ENCODE measurements around the gene PCYT2. TPM values are rescaled to one million over a fixed set of nuclear protein-coding genes. Genes with fewer than 3 reads are reported as not detected.

Gene PCYT2
- total RNA-seq, 1 donor from 2014 or later = 39.7 TPM

DNA sequence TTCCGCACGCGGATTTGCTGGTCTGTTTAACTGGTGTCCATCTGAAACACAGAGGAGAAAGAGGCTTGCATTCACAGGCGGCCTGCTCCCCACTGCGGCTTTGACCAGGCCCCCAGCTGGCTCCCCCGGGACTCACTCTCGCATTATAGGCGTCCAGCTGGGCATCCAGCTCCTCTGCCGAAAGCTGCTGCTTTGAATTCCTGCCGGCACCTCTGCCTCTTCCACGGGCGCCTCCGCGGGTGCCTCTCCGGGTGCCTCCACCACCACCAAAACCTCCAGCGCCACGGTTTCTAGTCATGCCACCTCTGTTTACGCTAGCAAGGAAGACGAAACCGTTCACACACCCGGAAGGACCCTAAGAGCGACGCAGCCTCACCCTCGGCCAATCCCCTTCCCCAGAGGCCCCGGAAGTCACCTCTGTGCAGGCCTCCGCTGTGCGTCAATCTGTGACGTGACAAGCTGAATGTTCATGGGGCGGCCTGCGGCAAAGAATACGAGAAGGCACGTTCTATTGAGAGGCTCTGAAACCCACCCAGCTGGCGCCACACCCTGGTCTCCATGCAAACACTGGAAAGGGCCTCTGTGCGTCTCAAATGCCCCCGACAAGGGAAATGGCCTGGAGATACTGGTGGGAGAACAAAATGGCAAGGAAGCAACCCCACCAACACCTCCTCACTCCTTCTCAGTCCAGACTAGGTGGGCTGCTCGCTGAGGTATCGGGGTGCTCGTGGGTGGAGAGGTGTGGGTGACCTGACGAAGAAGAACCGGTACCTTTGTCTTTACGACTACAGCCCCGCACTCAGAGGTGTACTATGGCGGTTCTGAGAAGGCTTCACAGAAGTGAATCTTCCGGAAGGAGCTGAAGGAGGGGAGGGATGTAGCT is 22.9 kb downstream of the PCYT2 start:
- intact Hi-C loops (cut with DNase I) = no loop called here
- Histone ChIP-seq H3K9me3 (no peaks in the 10 kb centered on the region), H3K4me1 (peaks cover 27% of the 10 kb centered on the region), H3K4me3 (no peak overlapping the region), H3K27me3 (ENCODE audit: low read depth) (no peaks in the 10 kb centered on the region), H3K27ac (no peak overlapping the region), H3K36me3 (peaks cover 69% of the 10 kb centered on the region)
- no peak for ATAC-seq
- no peak for DNase-seq
- TF ChIP-seq, protein P1, sequence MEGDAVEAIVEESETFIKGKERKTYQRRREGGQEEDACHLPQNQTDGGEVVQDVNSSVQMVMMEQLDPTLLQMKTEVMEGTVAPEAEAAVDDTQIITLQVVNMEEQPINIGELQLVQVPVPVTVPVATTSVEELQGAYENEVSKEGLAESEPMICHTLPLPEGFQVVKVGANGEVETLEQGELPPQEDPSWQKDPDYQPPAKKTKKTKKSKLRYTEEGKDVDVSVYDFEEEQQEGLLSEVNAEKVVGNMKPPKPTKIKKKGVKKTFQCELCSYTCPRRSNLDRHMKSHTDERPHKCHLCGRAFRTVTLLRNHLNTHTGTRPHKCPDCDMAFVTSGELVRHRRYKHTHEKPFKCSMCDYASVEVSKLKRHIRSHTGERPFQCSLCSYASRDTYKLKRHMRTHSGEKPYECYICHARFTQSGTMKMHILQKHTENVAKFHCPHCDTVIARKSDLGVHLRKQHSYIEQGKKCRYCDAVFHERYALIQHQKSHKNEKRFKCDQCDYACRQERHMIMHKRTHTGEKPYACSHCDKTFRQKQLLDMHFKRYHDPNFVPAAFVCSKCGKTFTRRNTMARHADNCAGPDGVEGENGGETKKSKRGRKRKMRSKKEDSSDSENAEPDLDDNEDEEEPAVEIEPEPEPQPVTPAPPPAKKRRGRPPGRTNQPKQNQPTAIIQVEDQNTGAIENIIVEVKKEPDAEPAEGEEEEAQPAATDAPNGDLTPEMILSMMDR (IDR thresholded peaks at IDR 0.05) = no peak

DNA sequence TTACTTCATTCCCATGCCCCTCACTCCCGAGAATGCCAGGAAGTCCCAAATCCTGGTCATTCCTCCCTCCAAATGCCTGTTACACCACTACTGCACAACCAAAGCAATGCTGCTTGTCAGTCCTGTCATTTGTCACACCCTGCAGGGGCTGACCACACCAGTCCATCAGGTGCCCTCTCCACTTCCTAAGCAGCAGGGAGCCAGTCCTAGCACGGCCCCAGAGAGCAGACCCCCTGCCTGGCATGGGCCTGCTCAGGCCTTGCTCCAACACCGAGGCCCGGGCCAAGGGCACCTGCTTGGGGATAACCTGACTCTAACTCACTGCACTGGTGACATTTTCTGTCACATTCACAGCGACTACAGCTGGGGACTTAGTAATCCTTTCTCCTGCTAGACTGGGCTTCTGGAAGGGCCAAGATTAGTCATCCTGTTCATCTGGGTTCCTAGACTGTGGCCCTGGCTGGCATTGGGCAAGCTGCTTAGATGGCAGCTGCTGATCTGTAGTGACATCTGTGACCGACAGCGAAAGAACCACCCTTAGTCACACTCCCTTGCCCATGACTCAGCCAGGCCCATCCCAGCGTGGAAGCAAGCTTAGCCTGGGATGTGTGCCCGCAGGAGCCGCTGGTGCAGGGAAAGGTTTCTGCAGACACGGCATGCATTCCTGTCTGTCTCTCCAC is 25.2 kb downstream of the PCYT2 start:
- Histone ChIP-seq H3K4me1 (peaks cover 17% of the 10 kb centered on the region), H3K4me3 (no peak overlapping the region), H3K27ac (no peak overlapping the region), H3K9me3 (no peaks in the 10 kb centered on the region), H3K27me3 (ENCODE audit: low read depth) (no peaks in the 10 kb centered on the region), H3K36me3 (peaks cover 85% of the 10 kb centered on the region)
- TF ChIP-seq, protein P1 (IDR thresholded peaks at IDR 0.05) = no peak
- intact Hi-C loops (cut with DNase I) = no loop called here
- DNase-seq = no peak
- no peak for ATAC-seq

DNA sequence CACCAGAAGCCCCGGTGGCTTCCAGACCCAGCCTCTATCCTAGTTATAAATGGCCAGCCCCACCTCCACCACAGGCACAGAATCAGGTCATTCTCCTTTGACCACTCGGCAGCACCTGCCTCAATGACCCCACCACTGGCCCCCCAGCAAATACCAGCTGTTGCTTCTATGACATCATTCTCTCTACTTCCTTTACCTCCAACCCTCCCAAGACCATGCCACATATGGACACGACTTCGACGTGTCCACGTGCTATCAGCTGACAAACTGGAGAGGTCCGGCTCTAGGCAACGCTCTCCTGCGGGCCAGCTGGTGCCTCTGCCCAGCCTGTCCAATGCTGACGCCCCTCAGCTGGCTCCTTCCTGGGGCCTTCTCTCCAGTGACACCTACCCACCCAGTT is 25.7 kb downstream of the PCYT2 start:
- H3K36me3 ChIP-seq = peaks cover 87% of the 10 kb centered on the region
- H3K4me3 ChIP-seq = no peak overlapping the region
- TF ChIP-seq, protein P1 (IDR thresholded peaks at IDR 0.05) = no peak
- no peak overlapping the region for H3K27ac ChIP-seq
- H3K4me1 ChIP-seq = peaks cover 13% of the 10 kb centered on the region
- no peaks in the 10 kb centered on the region for H3K9me3 ChIP-seq
- intact Hi-C loops (cut with DNase I) = no loop called here
- ATAC-seq (no peak), DNase-seq (no peak)
- H3K27me3 ChIP-seq (ENCODE audit: low read depth) = no peaks in the 10 kb centered on the region

GRCh38 chr17:81884968-81885367 is 26.2 kb downstream of the PCYT2 start:
- H3K36me3 ChIP-seq = peaks cover 86% of the 10 kb centered on the region
- TF ChIP-seq, protein P1 (IDR thresholded peaks at IDR 0.05) = no peak
- ATAC-seq (no peak), DNase-seq (no peak)
- no peaks in the 10 kb centered on the region for H3K27me3 ChIP-seq (ENCODE audit: low read depth)
- no peaks in the 10 kb centered on the region for H3K9me3 ChIP-seq
- intact Hi-C loops (cut with DNase I) = no loop called here
- no peak overlapping the region for H3K27ac ChIP-seq
- peaks cover 8% of the 10 kb centered on the region for H3K4me1 ChIP-seq
- no peak overlapping the region for H3K4me3 ChIP-seq

DNA sequence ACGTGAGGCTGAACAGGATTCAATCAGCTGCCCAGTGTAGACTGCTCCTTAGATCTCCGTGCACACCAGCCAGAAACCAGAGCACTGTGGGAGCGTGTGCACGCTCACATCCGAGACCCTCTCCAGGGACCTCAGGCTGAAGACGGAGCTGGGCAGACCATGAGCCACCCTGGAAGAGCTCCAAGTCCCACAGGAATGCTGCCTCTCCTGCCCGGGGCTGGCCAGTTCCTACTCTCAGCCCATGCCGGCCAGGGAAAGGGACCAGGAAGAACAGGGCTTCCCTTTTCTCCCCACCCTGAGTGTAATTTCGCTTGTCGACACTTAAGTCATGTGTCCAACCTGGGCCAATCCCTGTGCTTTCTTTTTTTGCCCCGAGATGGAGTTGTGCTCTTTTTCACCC is 26.7 kb downstream of the PCYT2 start:
- TF ChIP-seq, protein P1 (IDR thresholded peaks at IDR 0.05) = no peak
- H3K4me1 ChIP-seq = peaks cover 4% of the 10 kb centered on the region
- intact Hi-C loops (cut with DNase I) = no loop called here
- no peaks in the 10 kb centered on the region for H3K9me3 ChIP-seq
- H3K36me3 ChIP-seq = peaks cover 86% of the 10 kb centered on the region
- ATAC-seq = peak in 1 of 2 donors; percentile 15
- H3K27me3 ChIP-seq (ENCODE audit: low read depth) = no peaks in the 10 kb centered on the region
- no peak overlapping the region for H3K4me3 ChIP-seq
- H3K27ac ChIP-seq = no peak overlapping the region
- DNase-seq = no peak

Data from lower lobe of right lung (tissue), 2 donors.